Brain pericyte (primary cell): Measurements from ENCODE around the gene RIN1.

ENCODE experiments used
- DNase-seq: peaks from one replicate; pipeline ENCODE4 v3.0.0-alpha.2; 2012; ENCODE audit warnings: low read depth, low spot score

Gene RIN1

GRCh38 chr11:66294626-66295620 is 41.3 kb downstream of the RIN1 start:
- no peak for DNase-seq

GRCh38 chr11:66293777-66294625 is 42.2 kb downstream of the RIN1 start:
- no peak for DNase-seq

- DNase-seq = no peak
Measured at GRCh38 chr11:66293352-66293751, 42.9 kb downstream of the RIN1 start.

- no peak for DNase-seq
Measured at GRCh38 chr11:66292543-66293332, 43.5 kb downstream of the RIN1 start.

- DNase-seq = no peak
Measured at GRCh38 chr11:66291706-66292542, 44.3 kb downstream of the RIN1 start, which contains the start of gene TMEM151A. TMEM151A (plus strand) TSS chr11:66291894; CDS start chr11:66292014, 120 bp downstream.

- DNase-seq = no peak
Measured at GRCh38 chr11:66291303-66291705, 44.9 kb downstream of the RIN1 start.

- DNase-seq = no peak
Measured at GRCh38 chr11:66290330-66290621, 46.0 kb downstream of the RIN1 start.

GRCh38 chr11:66289548-66290329 is 46.5 kb downstream of the RIN1 start:
- DNase-seq = no peak

- peak; percentile 97 for DNase-seq
Measured at GRCh38 chr11:66288671-66289547, 47.3 kb downstream of the RIN1 start, which contains the start of gene YIF1A. YIF1A (minus strand) TSS chr11:66289143; CDS start chr11:66288985, 158 bp downstream.

GRCh38 chr11:66287889-66288670 is 48.2 kb downstream of the RIN1 start:
- DNase-seq = no peak

GRCh38 chr11:66287211-66287888 is 48.9 kb downstream of the RIN1 start:
- DNase-seq = no peak

- no peak for DNase-seq
Measured at GRCh38 chr11:66286699-66287098, 49.5 kb downstream of the RIN1 start.

GRCh38 chr11:66285250-66285947 is 50.8 kb downstream of the RIN1 start:
- DNase-seq = no peak

- no peak for DNase-seq
Measured at GRCh38 chr11:66284526-66285078, 51.6 kb downstream of the RIN1 start.

GRCh38 chr11:66283461-66284105 is 52.7 kb downstream of the RIN1 start:
- no peak for DNase-seq
